Thymus (tissue), 11 donors: Measurements from ENCODE around the gene PARPBP. TPM values are rescaled to one million over a fixed set of nuclear protein-coding genes. Genes with fewer than 3 reads are reported as not detected.

ENCODE experiments used
- DNase-seq, 9 donors: peaks; one replicate each; pipeline ENCODE4 v3.0.0-alpha.2; 2013; ENCODE audit warnings: low spot score in 9 of 9, low read depth in 6 of 9, missing footprints in 1 of 9
- H3K27ac ChIP-seq, 2 donors: one replicate each; pipeline ENCODE4 v1.5.1; 2013; ENCODE audit warnings: control low read depth in 1 of 2, low read depth in 1 of 2, low read length in 1 of 2, mild to moderate bottlenecking in 1 of 2, moderate library complexity in 1 of 2
- H3K27me3 ChIP-seq, 2 donors: one replicate each; pipeline ENCODE4 v1.5.1; 2013; ENCODE audit warnings: low read length in 1 of 2; ENCODE audit not compliant: control insufficient read depth in 2 of 2, insufficient read depth in 1 of 2
- H3K36me3 ChIP-seq, 2 donors: one replicate each; pipeline ENCODE4 v1.5.1; 2013; ENCODE audit warnings: low read length in 1 of 2, mild to moderate bottlenecking in 1 of 2, moderate library complexity in 1 of 2; ENCODE audit not compliant: control insufficient read depth in 2 of 2, insufficient read depth in 2 of 2
- H3K4me1 ChIP-seq, 2 donors: one replicate each; pipeline ENCODE4 v1.5.1; 2013; ENCODE audit warnings: low read length in 2 of 2; ENCODE audit not compliant: control insufficient read depth in 2 of 2, insufficient read depth in 2 of 2
- H3K4me3 ChIP-seq, 2 donors: one replicate each; pipeline ENCODE4 v1.5.1; 2013; ENCODE audit warnings: low read length in 2 of 2, control low read depth in 1 of 2, mild to moderate bottlenecking in 1 of 2
- H3K9me3 ChIP-seq, 2 donors: one replicate each; pipeline ENCODE4 v1.5.1; 2013; ENCODE audit warnings: low read length in 1 of 2, mild to moderate bottlenecking in 1 of 2; ENCODE audit not compliant: control insufficient read depth in 2 of 2, insufficient read depth in 1 of 2
- WGBS: extraction: QIAGEN DNeasy Blood & Tissue Kit; methylation state at CpG from one replicate; pipeline ENCODE4 v1.1.7; 2013; 5-methylcytosine and 5-hydroxymethylcytosine counted together
- polyA plus RNA-seq: library from polyadenylated mRNA; stranded (reverse); fragments of 200-250 nt; gene quantifications from one replicate; pipeline ENCODE4 v1.2.3, GENCODE V29; 2013
- total RNA-seq: library from RNA; stranded (reverse); fragments of 120-200 nt; gene quantifications from one replicate; pipeline ENCODE4 v1.2.4, GENCODE V29; 2013
- donor health status: healthy.

Gene PARPBP
- total and polyA plus RNA-seq, 2 donors, result 6.6 to 16.2 TPM

DNA sequence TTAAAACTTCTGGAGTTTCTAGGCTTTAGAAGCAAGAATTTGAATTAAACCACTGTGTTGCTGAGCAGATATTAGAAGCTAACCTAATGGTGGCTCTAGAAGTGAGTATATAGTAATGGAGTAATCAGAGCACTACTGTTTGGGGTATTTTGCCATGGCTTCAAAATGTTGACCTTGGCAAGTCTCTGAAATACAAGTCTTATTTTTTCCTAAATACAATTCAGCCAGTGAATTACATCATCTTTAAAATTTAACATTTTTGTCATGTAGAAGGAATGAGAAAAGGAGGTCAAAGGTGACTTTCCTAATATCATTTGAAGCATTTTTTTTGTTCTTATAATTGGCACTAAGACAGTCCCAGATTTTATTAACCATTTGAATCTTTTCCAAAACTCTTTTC, 52.5 kb downstream of the PARPBP start:
- DNase-seq, result no peak

DNA sequence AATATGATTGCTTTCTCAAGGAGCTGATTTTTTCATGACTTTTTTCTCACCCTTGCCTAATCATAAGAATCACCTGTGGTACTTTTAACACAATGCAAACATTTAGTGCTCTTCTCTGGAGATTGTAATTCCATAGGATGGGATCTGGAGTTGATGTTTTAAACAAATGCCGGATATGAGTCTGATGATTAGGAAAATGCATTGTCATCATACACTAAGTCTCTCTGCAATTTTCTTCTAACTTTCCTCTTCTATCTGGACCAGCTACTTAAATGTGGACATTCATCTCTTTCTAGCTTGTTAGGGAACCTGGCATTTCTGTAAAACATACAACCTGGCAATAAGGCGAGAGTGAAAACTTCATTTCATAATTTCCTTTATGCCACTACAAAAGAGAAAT, 54.1 kb downstream of the PARPBP start:
- H3K4me3 ChIP-seq, result no peak overlapping the region
- no peaks in the 10 kb centered on the region for H3K27me3 ChIP-seq
- no peak for DNase-seq
- H3K4me1 ChIP-seq, result no peaks in the 10 kb centered on the region
- no peaks in the 10 kb centered on the region for H3K9me3 ChIP-seq
- H3K36me3 ChIP-seq, result no peaks in the 10 kb centered on the region
- WGBS, result 98% methylated on average over 2 of the region's 2 CpGs
- H3K27ac ChIP-seq, result no peak overlapping the region

More for the DNA sequence above, 52.5 kb downstream of the PARPBP start:
- Histone ChIP-seq H3K4me3 (no peak overlapping the region), H3K27ac (no peak overlapping the region), H3K36me3 (no peaks in the 10 kb centered on the region), H3K4me1 (no peaks in the 10 kb centered on the region), H3K27me3 (no peaks in the 10 kb centered on the region), H3K9me3 (no peaks in the 10 kb centered on the region)

DNA sequence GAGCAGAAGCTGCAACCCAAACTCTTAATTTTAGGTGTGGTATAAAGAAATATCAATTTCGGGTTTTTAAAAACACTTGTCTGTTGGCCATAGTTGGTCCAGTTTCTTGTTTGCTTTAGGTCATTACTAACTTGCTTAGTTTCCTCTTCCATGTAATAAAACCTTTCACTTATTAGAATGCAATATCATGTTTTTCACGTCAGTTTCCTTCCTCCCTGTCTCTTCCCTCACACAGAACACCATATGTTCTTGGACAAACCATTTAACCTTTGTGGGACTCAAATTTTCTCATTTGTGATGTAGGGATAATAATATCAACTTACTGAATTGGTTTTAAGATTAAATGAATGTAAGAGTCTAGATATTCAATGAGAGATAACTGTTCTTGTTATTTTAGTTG, 54.8 kb downstream of the PARPBP start:
- WGBS, result 98% methylated on average over 2 of the region's 2 CpGs
- H3K4me3 ChIP-seq, result no peak overlapping the region
- no peaks in the 10 kb centered on the region for H3K27me3 ChIP-seq
- no peaks in the 10 kb centered on the region for H3K4me1 ChIP-seq
- no peaks in the 10 kb centered on the region for H3K36me3 ChIP-seq
- no peak for DNase-seq
- no peaks in the 10 kb centered on the region for H3K9me3 ChIP-seq
- H3K27ac ChIP-seq, result no peak overlapping the region

DNA sequence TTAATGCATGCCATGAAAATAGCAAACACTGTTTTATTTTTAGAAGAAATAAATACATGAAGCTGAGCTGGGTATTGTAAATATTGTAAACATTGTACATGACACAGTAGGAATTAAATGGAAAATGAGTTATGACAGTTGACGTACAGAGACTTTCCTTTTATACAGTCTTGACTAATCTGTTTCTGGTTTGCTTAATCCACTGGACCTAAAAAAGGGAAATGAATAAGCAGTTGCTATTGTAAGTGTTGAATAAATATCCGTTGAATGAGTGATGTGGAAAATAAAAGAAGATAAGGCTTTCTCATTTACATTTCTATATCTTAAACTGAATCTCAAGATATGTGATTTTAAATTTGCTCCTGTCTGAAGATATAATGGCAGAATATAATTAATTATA, 62.7 kb downstream of the PARPBP start:
- WGBS, result 69% methylated on average over 2 of the region's 2 CpGs
- no peaks in the 10 kb centered on the region for H3K9me3 ChIP-seq
- DNase-seq, result no peak
- H3K4me3 ChIP-seq, result no peak overlapping the region
- H3K4me1 ChIP-seq, result no peaks in the 10 kb centered on the region
- no peaks in the 10 kb centered on the region for H3K27me3 ChIP-seq
- no peak overlapping the region for H3K27ac ChIP-seq
- H3K36me3 ChIP-seq, result no peaks in the 10 kb centered on the region

DNA sequence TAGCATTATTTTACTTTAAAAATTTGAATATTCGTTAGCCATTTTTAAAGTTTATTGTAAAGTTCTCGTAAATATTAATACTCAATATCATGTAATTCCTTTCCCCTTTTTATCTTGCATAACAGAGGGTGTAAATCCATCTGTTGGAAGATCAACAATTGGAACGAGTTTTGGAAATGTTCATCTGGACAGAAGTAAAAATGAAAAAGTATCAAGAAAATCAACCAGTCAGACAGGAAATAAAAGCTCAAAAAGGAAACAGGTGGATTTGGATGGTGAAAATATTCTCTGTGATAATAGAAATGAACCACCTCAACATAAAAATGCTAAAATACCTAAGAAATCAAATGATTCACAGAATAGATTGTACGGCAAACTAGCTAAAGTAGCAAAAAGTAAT, 75.8 kb downstream of the PARPBP start:
- Histone ChIP-seq H3K27me3 (no peaks in the 10 kb centered on the region), H3K4me1 (no peaks in the 10 kb centered on the region), H3K36me3 (no peaks in the 10 kb centered on the region), H3K9me3 (no peaks in the 10 kb centered on the region), H3K27ac (no peak overlapping the region), H3K4me3 (no peak overlapping the region)
- 82% methylated on average over 4 of the region's 4 CpGs for WGBS
- no peak for DNase-seq

DNA sequence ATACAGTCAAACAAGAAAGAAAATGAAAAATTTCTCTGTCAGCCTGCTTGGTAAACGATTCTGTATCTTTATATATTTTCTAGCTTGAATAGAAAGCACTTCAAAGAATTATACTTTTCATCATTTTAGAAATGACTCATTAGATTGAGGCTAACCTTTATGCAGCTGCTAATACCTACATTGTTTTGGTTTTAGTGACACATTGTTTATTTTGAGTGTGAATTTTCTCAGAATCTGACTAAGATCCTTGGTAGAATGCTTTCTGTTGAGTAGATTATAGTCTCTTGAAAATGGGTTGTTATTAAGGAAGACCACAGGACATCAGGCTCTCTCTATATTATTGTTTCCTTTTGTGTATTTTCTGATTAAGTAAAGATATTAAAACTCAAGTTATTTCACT, 77.8 kb downstream of the PARPBP start, which contains the start of gene PMCH:
Gene PMCH (minus strand): TSS at position 45 of the 400 bp plus-strand sequence. CDS start 63 bp downstream, outside the sequence.
- no peaks in the 10 kb centered on the region for H3K4me1 ChIP-seq
- H3K4me3 ChIP-seq, result no peak within 1 kb of the TSS
- no peaks in the 10 kb centered on the region for H3K9me3 ChIP-seq
- no peak for DNase-seq
- H3K27ac ChIP-seq, result no peak within 1 kb of the TSS
- no peaks in the 10 kb centered on the region for H3K27me3 ChIP-seq
- 92% methylated on average over 1 of the region's 1 CpG for WGBS
- H3K36me3 ChIP-seq, result no peaks in the 10 kb centered on the region

DNA sequence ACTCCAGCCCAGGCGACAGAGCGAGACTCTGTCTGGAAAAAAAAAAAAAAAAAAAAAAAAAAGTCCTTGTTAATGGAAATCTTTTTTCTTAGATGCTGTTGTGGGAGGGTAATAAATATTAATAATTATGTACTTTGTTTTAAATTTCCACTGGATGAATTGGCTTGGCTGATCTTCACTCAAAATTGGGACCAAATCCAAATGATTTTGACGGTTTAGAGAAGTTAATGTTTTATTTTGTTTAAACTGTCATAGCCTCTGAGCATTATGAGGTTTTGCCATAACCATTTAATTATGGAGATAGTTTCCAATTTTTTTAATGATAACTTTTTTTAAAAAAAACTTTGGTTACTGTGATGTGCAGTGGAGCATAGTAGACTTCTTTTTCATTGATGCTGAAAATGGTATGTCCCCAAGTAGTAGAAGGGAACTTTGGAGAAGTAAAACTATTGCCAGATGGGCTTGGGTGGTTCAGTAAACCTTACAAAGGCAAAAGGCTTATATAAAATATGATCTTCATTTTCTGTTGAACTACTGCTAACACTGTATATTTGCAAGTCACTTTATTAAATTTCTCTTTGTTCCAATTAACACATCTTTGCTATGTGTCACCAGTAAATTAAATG, 81.6 kb downstream of the PARPBP start:
- H3K4me1 ChIP-seq, result no peaks in the 10 kb centered on the region
- H3K36me3 ChIP-seq, result peaks cover 0 to 3% of the 10 kb centered on the region in 2 donors
- H3K27ac ChIP-seq, result no peak overlapping the region
- DNase-seq, result no peak
- WGBS, result 96% methylated on average over 3 of the region's 3 CpGs
- no peaks in the 10 kb centered on the region for H3K9me3 ChIP-seq
- H3K27me3 ChIP-seq, result no peaks in the 10 kb centered on the region
- no peak overlapping the region for H3K4me3 ChIP-seq

DNA sequence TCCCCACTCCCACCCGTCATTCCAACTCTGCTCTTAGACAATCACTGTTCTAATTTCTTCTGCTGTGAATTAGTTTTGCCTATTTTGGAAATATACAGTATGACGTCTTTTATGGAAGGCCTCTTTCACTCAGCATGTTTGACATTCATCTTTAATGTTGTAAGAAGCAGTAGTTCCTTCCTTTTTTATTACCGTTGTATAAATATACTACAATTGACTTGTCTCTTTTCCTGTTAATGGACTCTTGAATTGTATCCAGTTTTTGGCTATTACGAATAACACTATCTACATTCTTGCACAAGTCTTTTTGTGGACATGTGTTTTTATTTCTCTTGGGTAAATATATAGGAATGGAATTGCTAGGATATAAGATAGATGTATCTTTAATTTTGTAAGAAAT, 82.6 kb downstream of the PARPBP start:
- Histone ChIP-seq H3K27ac (no peak overlapping the region), H3K36me3 (peaks cover 0 to 3% of the 10 kb centered on the region in 2 donors), H3K4me1 (no peaks in the 10 kb centered on the region), H3K4me3 (no peak overlapping the region), H3K9me3 (no peaks in the 10 kb centered on the region), H3K27me3 (no peaks in the 10 kb centered on the region)
- no peak for DNase-seq
- WGBS, result 92% methylated on average over 4 of the region's 4 CpGs

DNA sequence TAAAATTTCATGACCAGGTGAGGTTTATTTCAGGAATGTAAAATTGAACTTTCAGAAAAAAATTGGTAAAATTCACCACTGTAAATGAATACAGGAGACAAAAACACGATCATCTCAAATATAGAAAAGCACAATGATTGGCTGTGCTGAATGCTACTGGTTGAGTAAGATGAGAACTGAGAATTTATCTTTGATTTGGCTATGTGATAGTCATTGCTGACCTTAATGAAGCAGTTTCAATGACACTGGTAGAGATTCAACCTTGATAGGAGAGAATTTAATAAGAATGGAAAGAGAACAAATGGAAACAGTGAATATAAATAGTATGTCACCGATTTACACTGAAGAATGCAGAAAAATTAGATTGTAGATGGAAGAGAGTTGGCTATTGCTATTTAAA, 84.0 kb downstream of the PARPBP start:
- H3K9me3 ChIP-seq, result no peaks in the 10 kb centered on the region
- DNase-seq, result no peak
- no peaks in the 10 kb centered on the region for H3K4me1 ChIP-seq
- no peak overlapping the region for H3K4me3 ChIP-seq
- no peaks in the 10 kb centered on the region for H3K27me3 ChIP-seq
- H3K36me3 ChIP-seq, result peaks cover 0 to 3% of the 10 kb centered on the region in 2 donors
- 98% methylated on average over 2 of the region's 2 CpGs for WGBS
- no peak overlapping the region for H3K27ac ChIP-seq
